ENCODE measurements around the gene TAPT1.

DNA sequence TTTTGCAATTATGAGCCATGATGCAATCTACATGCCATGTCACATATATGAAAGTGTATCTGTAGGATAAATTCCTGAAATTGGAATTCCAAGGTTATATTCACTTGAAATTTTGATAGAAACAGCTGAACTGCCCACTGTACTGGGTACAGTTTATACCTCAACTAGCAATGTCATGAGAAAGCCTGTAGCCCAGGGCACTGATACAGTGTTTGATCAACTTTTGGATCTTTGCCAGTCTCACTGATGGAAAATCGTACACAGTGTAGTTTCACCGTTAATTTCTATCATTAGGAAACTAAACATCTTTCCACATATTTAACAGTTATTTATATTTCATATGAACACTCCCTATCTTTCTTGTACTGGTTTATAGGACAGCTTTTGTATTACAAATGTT is 34.2 kb downstream of the TAPT1 start:
- no peak for TF ChIP-seq FOXA1 (IDR thresholded peaks at IDR 0.05)
- no peak for TF ChIP-seq ZNF384 (IDR thresholded peaks at IDR 0.05)

Data from HEK293T (cell line).